ENCODE data around the gene ABCB11.

ABCB11 gene

DNA sequence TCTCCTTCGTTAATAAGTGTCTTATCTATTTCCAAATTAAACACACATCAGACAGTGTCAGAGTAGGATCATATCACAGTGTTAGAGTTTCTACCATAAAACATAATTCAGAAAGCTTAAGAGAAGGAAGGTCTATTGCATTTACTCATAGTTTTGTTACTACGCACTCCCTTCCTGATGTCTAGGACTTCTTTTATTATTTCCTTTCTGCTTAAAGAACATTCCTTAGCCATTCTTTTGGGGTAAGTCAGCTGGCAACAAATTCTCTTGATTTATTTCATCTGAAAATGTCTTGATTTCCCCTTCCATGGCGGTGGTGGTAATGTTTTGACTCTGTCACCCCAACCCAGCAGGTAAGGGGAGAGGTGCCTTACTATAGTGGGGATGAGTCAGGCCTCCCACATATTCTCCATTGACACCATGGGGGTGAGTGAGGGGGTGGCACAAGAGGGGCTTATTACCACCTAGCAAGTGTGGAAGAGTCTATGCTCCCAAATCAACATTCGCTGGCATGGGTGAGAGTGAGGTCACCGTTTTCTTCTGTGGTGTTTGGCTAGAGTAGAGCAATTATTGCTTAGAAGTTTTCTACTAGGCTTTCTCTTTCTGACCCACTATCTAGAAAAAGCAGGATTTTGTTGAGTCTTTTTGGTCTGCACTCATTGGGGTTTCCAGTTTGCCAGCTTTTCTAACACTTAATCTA lies 29.9 kb downstream of the ABCB11 start:
- H3K4me3 ChIP-seq (ENCODE audit: low read depth, low read length) = no peak overlapping the region
- TF ChIP-seq MYC (IDR thresholded peaks at IDR 0.05; ENCODE audit: low read depth, low read length) (no peak), MAX (IDR thresholded peaks at IDR 0.05; ENCODE audit: low read depth, low read length) (no peak), POLR2A (IDR thresholded peaks at IDR 0.05; ENCODE audit: extremely low read depth, insufficient read length) (no peak)
- TF ChIP-seq, protein P1, sequence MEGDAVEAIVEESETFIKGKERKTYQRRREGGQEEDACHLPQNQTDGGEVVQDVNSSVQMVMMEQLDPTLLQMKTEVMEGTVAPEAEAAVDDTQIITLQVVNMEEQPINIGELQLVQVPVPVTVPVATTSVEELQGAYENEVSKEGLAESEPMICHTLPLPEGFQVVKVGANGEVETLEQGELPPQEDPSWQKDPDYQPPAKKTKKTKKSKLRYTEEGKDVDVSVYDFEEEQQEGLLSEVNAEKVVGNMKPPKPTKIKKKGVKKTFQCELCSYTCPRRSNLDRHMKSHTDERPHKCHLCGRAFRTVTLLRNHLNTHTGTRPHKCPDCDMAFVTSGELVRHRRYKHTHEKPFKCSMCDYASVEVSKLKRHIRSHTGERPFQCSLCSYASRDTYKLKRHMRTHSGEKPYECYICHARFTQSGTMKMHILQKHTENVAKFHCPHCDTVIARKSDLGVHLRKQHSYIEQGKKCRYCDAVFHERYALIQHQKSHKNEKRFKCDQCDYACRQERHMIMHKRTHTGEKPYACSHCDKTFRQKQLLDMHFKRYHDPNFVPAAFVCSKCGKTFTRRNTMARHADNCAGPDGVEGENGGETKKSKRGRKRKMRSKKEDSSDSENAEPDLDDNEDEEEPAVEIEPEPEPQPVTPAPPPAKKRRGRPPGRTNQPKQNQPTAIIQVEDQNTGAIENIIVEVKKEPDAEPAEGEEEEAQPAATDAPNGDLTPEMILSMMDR (IDR thresholded peaks at IDR 0.05; ENCODE audit: low read depth, low read length) = no peak
- no peak for DNase-seq (ENCODE audit: low read depth)

- DNase-seq (ENCODE audit: low read depth) = no peak
- no peak overlapping the region for H3K4me3 ChIP-seq (ENCODE audit: low read depth, low read length)
- TF ChIP-seq, protein P1 (IDR thresholded peaks at IDR 0.05; ENCODE audit: low read depth, low read length) = no peak
- TF ChIP-seq MYC (IDR thresholded peaks at IDR 0.05; ENCODE audit: low read depth, low read length) = no peak
- no peak for TF ChIP-seq MAX (IDR thresholded peaks at IDR 0.05; ENCODE audit: low read depth, low read length)
- TF ChIP-seq POLR2A (IDR thresholded peaks at IDR 0.05; ENCODE audit: extremely low read depth, insufficient read length) = no peak
Observed at GRCh38 chr2:168999668-169000213, 31.4 kb downstream of the ABCB11 start.

DNA sequence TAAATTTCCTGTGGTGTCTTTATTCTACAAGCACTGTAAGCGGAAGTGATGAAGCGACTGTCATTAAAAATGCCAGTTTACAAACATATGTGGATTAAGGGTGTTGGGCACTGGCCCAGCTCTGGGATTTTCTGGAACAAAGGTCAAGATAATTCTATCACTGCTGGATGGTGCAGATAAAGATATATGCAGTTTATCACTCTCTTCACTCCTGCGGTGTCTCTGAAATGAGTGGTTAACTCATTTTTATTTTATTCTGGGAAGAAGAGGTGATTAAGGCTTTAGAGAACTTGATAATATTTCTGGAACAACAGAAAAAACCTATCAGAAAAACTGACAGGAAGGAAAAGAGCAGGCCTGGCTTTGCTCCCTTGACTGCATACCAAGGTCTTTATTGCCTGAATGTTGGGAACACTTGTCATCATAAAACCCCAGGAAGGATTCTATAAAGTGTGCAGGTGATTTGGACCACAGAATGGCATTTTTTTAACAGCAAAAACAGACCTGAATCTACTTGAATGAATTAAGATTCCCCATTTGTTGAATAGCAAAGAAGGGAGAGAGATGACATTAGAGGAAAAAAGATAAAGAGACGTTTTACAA lies 32.4 kb downstream of the ABCB11 start:
- no peak for DNase-seq (ENCODE audit: low read depth)
- TF ChIP-seq MAX (IDR thresholded peaks at IDR 0.05; ENCODE audit: low read depth, low read length) (no peak), MYC (IDR thresholded peaks at IDR 0.05; ENCODE audit: low read depth, low read length) (no peak), POLR2A (IDR thresholded peaks at IDR 0.05; ENCODE audit: extremely low read depth, insufficient read length) (no peak)
- TF ChIP-seq, protein P1 (IDR thresholded peaks at IDR 0.05; ENCODE audit: low read depth, low read length) = no peak
- no peak overlapping the region for H3K4me3 ChIP-seq (ENCODE audit: low read depth, low read length)

DNA sequence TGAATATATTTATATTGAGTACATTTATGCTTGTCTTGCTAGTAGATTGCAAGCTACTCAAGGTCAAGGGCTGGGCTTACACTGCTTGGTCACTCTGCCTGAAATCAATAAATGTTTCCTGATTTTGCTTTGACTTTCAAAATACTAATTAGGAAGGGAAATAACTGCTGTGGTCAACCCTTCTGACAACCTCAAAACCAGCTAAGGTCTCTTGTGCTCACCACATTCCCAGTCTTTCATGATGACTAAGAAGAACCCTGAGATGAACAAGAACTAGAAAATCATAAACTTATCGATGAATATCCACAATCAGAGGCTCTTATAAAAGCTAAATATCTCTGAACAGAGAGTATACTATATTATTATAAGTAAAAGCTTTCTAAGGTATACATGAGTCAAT lies 33.3 kb downstream of the ABCB11 start:
- DNase-seq (ENCODE audit: low read depth) = peak; percentile 70
- TF ChIP-seq, protein P1 (IDR thresholded peaks at IDR 0.05; ENCODE audit: low read depth, low read length) = no peak
- TF ChIP-seq MAX (IDR thresholded peaks at IDR 0.05; ENCODE audit: low read depth, low read length) = no peak
- no peak for TF ChIP-seq MYC (IDR thresholded peaks at IDR 0.05; ENCODE audit: low read depth, low read length)
- no peak for TF ChIP-seq POLR2A (IDR thresholded peaks at IDR 0.05; ENCODE audit: extremely low read depth, insufficient read length)

GRCh38 chr2:168997118-168997521 lies 34.0 kb downstream of the ABCB11 start:
- TF ChIP-seq MYC (IDR thresholded peaks at IDR 0.05; ENCODE audit: low read depth, low read length) (no peak), POLR2A (IDR thresholded peaks at IDR 0.05; ENCODE audit: extremely low read depth, insufficient read length) (no peak), MAX (IDR thresholded peaks at IDR 0.05; ENCODE audit: low read depth, low read length) (no peak)
- TF ChIP-seq, protein P1 (IDR thresholded peaks at IDR 0.05; ENCODE audit: low read depth, low read length) = no peak
- DNase-seq (ENCODE audit: low read depth) = no peak
- H3K4me3 ChIP-seq (ENCODE audit: low read depth, low read length) = no peak overlapping the region

More for the DNA sequence above, 33.3 kb downstream of the ABCB11 start:
- no peak overlapping the region for H3K4me3 ChIP-seq (ENCODE audit: low read depth, low read length)
